Naive B cell (primary cell): ENCODE results near the gene CBX2. TPM values are rescaled to one million over a fixed set of nuclear protein-coding genes. Genes with fewer than 3 reads are reported as not detected.
A peak's percentile ranks its signal among the peaks of the same experiment; 100 is the strongest.

ENCODE experiments used
- ATAC-seq, 2 donors: fragments of 150-1000 bp; cut with Tn5 transposase; 2 replicates each; pipeline ENCODE4 v1.10.0; 2021; ENCODE audit warnings: low read depth in 2 of 2, mild to moderate bottlenecking in 2 of 2, moderate library complexity in 2 of 2
- DNase-seq: peaks from one replicate; pipeline ENCODE4 v3.0.0; 2022
- H3K27ac Mint-ChIP-seq, 6 donors: one replicate each; pipeline ENCODE4 v1.8.0; 2020 to 2022; ENCODE audit warnings: mild to moderate bottlenecking in 6 of 6, mixed read lengths in 6 of 6, moderate library complexity in 5 of 6, inconsistent platforms in 2 of 6
- H3K27me3 Mint-ChIP-seq, 3 donors: one replicate each; pipeline ENCODE4 v1.8.0; 2021 to 2022; ENCODE audit warnings: mixed read lengths in 3 of 3, mild to moderate bottlenecking in 1 of 3
- H3K36me3 Mint-ChIP-seq, 2 donors: one replicate each; pipeline ENCODE4 v1.8.0; 2020 to 2022; ENCODE audit warnings: mixed read lengths in 2 of 2, inconsistent platforms in 1 of 2, mild to moderate bottlenecking in 1 of 2
- H3K4me1 Mint-ChIP-seq, 3 donors: one replicate each; pipeline ENCODE4 v1.8.0; 2020 to 2022; ENCODE audit warnings: mixed read lengths in 3 of 3, inconsistent platforms in 1 of 3, mild to moderate bottlenecking in 1 of 3, moderate library complexity in 1 of 3
- H3K4me3 Mint-ChIP-seq, 8 donors: one replicate each; pipeline ENCODE4 v1.8.0; 2020 to 2022; ENCODE audit warnings: mild to moderate bottlenecking in 8 of 8, mixed read lengths in 8 of 8, moderate library complexity in 8 of 8, inconsistent platforms in 2 of 8
- H3K9me3 Mint-ChIP-seq, 7 donors: one replicate each; pipeline ENCODE4 v1.8.0; 2020 to 2022; ENCODE audit warnings: mixed read lengths in 7 of 7, mild to moderate bottlenecking in 5 of 7, inconsistent platforms in 2 of 7, moderate library complexity in 1 of 7
- polyA plus RNA-seq, 6 donors: library from polyadenylated mRNA; unstranded; fragments of 300-500 nt; fragmentation: Illumina TruSeq; gene quantifications; one replicate each; pipeline ENCODE4 v1.2.3, GENCODE V29; 2021; ENCODE audit warnings: low read depth in 6 of 6

The CBX2 gene
- polyA plus RNA-seq, result under 1 TPM in 1 of 6 donors, not detected in 5; 0.09 TPM

- H3K4me1 Mint-ChIP-seq, result peaks cover 19 to 29% (median 23%) of the 10 kb centered on the region in 3 donors
- no peaks in the 10 kb centered on the region for H3K9me3 Mint-ChIP-seq
- peak within 1 kb of the TSS; percentile 86 to 93 (median 91) for H3K4me3 Mint-ChIP-seq
- DNase-seq (peak; percentile 78), ATAC-seq (peak; percentile 78 to 88)
- peak within 1 kb of the TSS in 5 of 6 donors; percentile 18 to 88 (median 83) for H3K27ac Mint-ChIP-seq
- peaks cover 68 to 86% (median 75%) of the 10 kb centered on the region in 3 donors for H3K27me3 Mint-ChIP-seq
- no peaks in the 10 kb centered on the region for H3K36me3 Mint-ChIP-seq
Observed at GRCh38 chr17:79777894-79778503, at the start of gene CBX2. CBX2 (plus strand) TSS chr17:79778148; CDS start chr17:79778236, 88 bp downstream.

GRCh38 chr17:79728169-79728907 is 49.6 kb upstream of the CBX2 start:
- peak overlapping the region in 4 of 6 donors; percentile 71 to 89 (median 80) for H3K27ac Mint-ChIP-seq
- ATAC-seq, result peak; percentile 81 to 89
- H3K9me3 Mint-ChIP-seq, result no peaks in the 10 kb centered on the region
- H3K4me3 Mint-ChIP-seq, result peak overlapping the region; percentile 65 to 90 (median 86)
- no peaks in the 10 kb centered on the region for H3K27me3 Mint-ChIP-seq
- H3K36me3 Mint-ChIP-seq, result no peaks in the 10 kb centered on the region
- H3K4me1 Mint-ChIP-seq, result peaks cover 18 to 55% (median 29%) of the 10 kb centered on the region in 3 donors
- DNase-seq, result peak; percentile 79

- Mint-ChIP-seq H3K9me3 (no peaks in the 10 kb centered on the region), H3K36me3 (no peaks in the 10 kb centered on the region), H3K4me3 (peak overlapping the region in 6 of 8 donors; percentile 5 to 90 (median 75)), H3K27ac (peak overlapping the region in 2 of 6 donors; percentile 74 to 86), H3K27me3 (no peaks in the 10 kb centered on the region), H3K4me1 (peaks cover 20 to 59% (median 32%) of the 10 kb centered on the region in 3 donors)
- ATAC-seq (no peak), DNase-seq (no peak)
Observed at GRCh38 chr17:79728908-79729471, 49.0 kb upstream of the CBX2 start.

- H3K4me3 Mint-ChIP-seq, result no peak overlapping the region
- peaks cover 20 to 59% (median 32%) of the 10 kb centered on the region in 3 donors for H3K4me1 Mint-ChIP-seq
- H3K27ac Mint-ChIP-seq, result peak overlapping the region in 3 of 6 donors; percentile 44 to 73 (median 54)
- no peaks in the 10 kb centered on the region for H3K36me3 Mint-ChIP-seq
- no peaks in the 10 kb centered on the region for H3K27me3 Mint-ChIP-seq
- DNase-seq (no peak), ATAC-seq (no peak)
- no peaks in the 10 kb centered on the region for H3K9me3 Mint-ChIP-seq
Observed at GRCh38 chr17:79729761-79730160, 48.2 kb upstream of the CBX2 start.

GRCh38 chr17:79730437-79730768 is 47.5 kb upstream of the CBX2 start:
- Mint-ChIP-seq H3K36me3 (no peaks in the 10 kb centered on the region), H3K9me3 (no peaks in the 10 kb centered on the region), H3K4me1 (peaks cover 20 to 59% (median 32%) of the 10 kb centered on the region in 3 donors), H3K27ac (peak overlapping the region in 1 of 6 donors; percentile 46), H3K4me3 (no peak overlapping the region), H3K27me3 (no peaks in the 10 kb centered on the region)
- DNase-seq, result no peak
- no peak for ATAC-seq

- peak within 1 kb of the TSS in 1 of 8 donors; percentile 5 for H3K4me3 Mint-ChIP-seq
- ATAC-seq, result no peak
- peaks cover 0 to under 1% (median 0%) of the 10 kb centered on the region in 3 donors for H3K27me3 Mint-ChIP-seq
- DNase-seq, result no peak
- H3K4me1 Mint-ChIP-seq, result peaks cover 20 to 59% (median 32%) of the 10 kb centered on the region in 3 donors
- H3K27ac Mint-ChIP-seq, result peak within 1 kb of the TSS in 3 of 6 donors; percentile 46 to 73 (median 54)
- no peaks in the 10 kb centered on the region for H3K9me3 Mint-ChIP-seq
- H3K36me3 Mint-ChIP-seq, result no peaks in the 10 kb centered on the region
Observed at GRCh38 chr17:79730769-79731483, 47.0 kb upstream of the CBX2 start, which contains the start of gene ENPP7. ENPP7 (plus strand) TSS chr17:79730943; CDS start chr17:79731140, 197 bp downstream.

- ATAC-seq, result no peak
- H3K36me3 Mint-ChIP-seq, result no peaks in the 10 kb centered on the region
- H3K9me3 Mint-ChIP-seq, result no peaks in the 10 kb centered on the region
- H3K27ac Mint-ChIP-seq, result peak overlapping the region in 3 of 6 donors; percentile 92 to 98 (median 96)
- peaks cover 3 to 10% (median 6%) of the 10 kb centered on the region in 3 donors for H3K27me3 Mint-ChIP-seq
- H3K4me3 Mint-ChIP-seq, result peak overlapping the region in 7 of 8 donors; percentile 35 to 96 (median 95)
- peaks cover 22 to 55% (median 37%) of the 10 kb centered on the region in 3 donors for H3K4me1 Mint-ChIP-seq
- DNase-seq, result no peak
Observed at GRCh38 chr17:79732254-79732653, 45.7 kb upstream of the CBX2 start.

- Mint-ChIP-seq H3K27me3 (peaks cover 3 to 18% (median 14%) of the 10 kb centered on the region in 3 donors), H3K4me1 (peaks cover 19 to 48% (median 37%) of the 10 kb centered on the region in 3 donors), H3K4me3 (peak overlapping the region; percentile 42 to 96 (median 90)), H3K36me3 (no peaks in the 10 kb centered on the region), H3K27ac (peak overlapping the region; percentile 54 to 98 (median 88)), H3K9me3 (no peaks in the 10 kb centered on the region)
- ATAC-seq, result peak; percentile 34 to 73
- no peak for DNase-seq
Observed at GRCh38 chr17:79732804-79733691, 44.9 kb upstream of the CBX2 start.

- Mint-ChIP-seq H3K36me3 (peaks cover 0 to under 1% of the 10 kb centered on the region in 2 donors), H3K27ac (peak overlapping the region in 4 of 6 donors; percentile 85 to 98 (median 94)), H3K27me3 (peaks cover 3 to 24% (median 20%) of the 10 kb centered on the region in 3 donors), H3K4me3 (peak overlapping the region in 4 of 8 donors; percentile 71 to 96 (median 90)), H3K4me1 (peaks cover 19 to 42% (median 36%) of the 10 kb centered on the region in 3 donors), H3K9me3 (no peaks in the 10 kb centered on the region)
- ATAC-seq (no peak), DNase-seq (no peak)
Observed at GRCh38 chr17:79733692-79734070, 44.3 kb upstream of the CBX2 start.

- DNase-seq (no peak), ATAC-seq (no peak)
- peak overlapping the region in 2 of 6 donors; percentile 70 to 94 for H3K27ac Mint-ChIP-seq
- H3K27me3 Mint-ChIP-seq, result peaks cover 16 to 38% (median 35%) of the 10 kb centered on the region in 3 donors
- peaks cover 0 to 7% of the 10 kb centered on the region in 2 donors for H3K36me3 Mint-ChIP-seq
- no peak overlapping the region for H3K4me3 Mint-ChIP-seq
- peaks cover 16 to 28% (median 22%) of the 10 kb centered on the region in 3 donors for H3K4me1 Mint-ChIP-seq
- no peaks in the 10 kb centered on the region for H3K9me3 Mint-ChIP-seq
Observed at GRCh38 chr17:79735096-79735495, 42.9 kb upstream of the CBX2 start.

- Mint-ChIP-seq H3K36me3 (peaks cover 0 to 7% of the 10 kb centered on the region in 2 donors), H3K9me3 (no peaks in the 10 kb centered on the region)
- ATAC-seq, result no peak
Observed at GRCh38 chr17:79737046-79737921, 40.7 kb upstream of the CBX2 start.

More at GRCh38 chr17:79737046-79737921, 40.7 kb upstream of the CBX2 start:
- H3K27me3 Mint-ChIP-seq, result peaks cover 23 to 54% (median 53%) of the 10 kb centered on the region in 3 donors
- peaks cover 15 to 18% (median 15%) of the 10 kb centered on the region in 3 donors for H3K4me1 Mint-ChIP-seq
- H3K27ac Mint-ChIP-seq, result peak overlapping the region in 1 of 6 donors; percentile 59
- DNase-seq, result no peak
- no peak overlapping the region for H3K4me3 Mint-ChIP-seq
